AG04450 (cell line): Measurements from ENCODE around the gene PSAT1. TPM values are rescaled to one million over a fixed set of nuclear protein-coding genes. Genes with fewer than 3 reads are reported as not detected.

Experiments
- CTCF ChIA-PET: fragments of 300-600, 350-600 bp; formaldehyde crosslinking; extraction: SDS; loops from one replicate; lab custom pipeline; 2022; ENCODE audit warnings: antibody characterized with exemption, inconsistent platforms; lab: Charles Lee
- POLR2A ChIA-PET: fragments of 350-600 bp; formaldehyde crosslinking; extraction: SDS; loops from one replicate; lab custom pipeline; 2021; ENCODE audit warnings: antibody characterized with exemption, inconsistent platforms; lab: Yijun Ruan, JAX
- DNase-seq: peaks from one replicate; pipeline ENCODE4 v3.0.0-alpha.2; 2011; ENCODE audit warnings: low read depth, low spot score
- H3K27ac ChIP-seq: one replicate; pipeline ENCODE4 v1.5.1; 2012; ENCODE audit warnings: low read depth, low read length, control low read depth
- H3K27me3 ChIP-seq: one replicate; pipeline ENCODE4 v1.6.0; 2012; ENCODE audit warnings: low read length; ENCODE audit not compliant: control insufficient read depth, insufficient read depth
- H3K4me3 ChIP-seq: 2 replicates; pipeline ENCODE4 v1.5.1; 2011; ENCODE audit warnings: mild to moderate bottlenecking, low read depth, low read length, control low read depth
- H3K9me3 ChIP-seq: 2 replicates; pipeline ENCODE4 v1.5.1; 2012; ENCODE audit warnings: low read length; ENCODE audit not compliant: control insufficient read depth, insufficient read depth
- CTCF ChIP-seq: IDR thresholded peaks from 2 replicates; pipeline ENCODE4 v1.5.1; 2011; ENCODE audit warnings: low read depth, low read length, control low read depth, inconsistent platforms
- polyA minus RNA-seq: library from RNA; depleted of rRNA, polyadenylated mRNA; stranded (reverse); fragments of >200 nt; gene quantifications from 2 replicates; pipeline ENCODE4 v1.2.3, GENCODE V29; 2011; rRNA and poly(A)+ RNA removed
- polyA plus RNA-seq: library from polyadenylated mRNA; depleted of rRNA; stranded (reverse); fragments of >200 nt; gene quantifications from 2 replicates; pipeline ENCODE4 v1.2.3, GENCODE V29; 2011; rRNA removed

PSAT1 gene
- polyA plus RNA-seq (216 and 271 TPM in 2 replicates), polyA minus RNA-seq (151 and 163 TPM in 2 replicates)

- Histone ChIP-seq H3K9me3 (peaks cover 5% of the 10 kb centered on the region; the same call in 1 of the 2 replicates), H3K27me3 (no peaks in the 10 kb centered on the region), H3K4me3 (peak within 1 kb of the TSS; percentile 99), H3K27ac (peak within 1 kb of the TSS; percentile 97)
- POLR2A ChIA-PET, result interaction anchor here (0.6 to 2.1 kb wide), 8 partner anchors 12 to 61 kb away, joined by 3 to 12 read pairs (median 6); partner anchors contain the start of gene CEP78
- DNase-seq, result peak; percentile 96
- CTCF ChIA-PET, result interaction anchor here (0.5 to 2.3 kb wide), 10 partner anchors 15 to 69 kb away, joined by 3 to 8 read pairs (median 5); no protein-coding TSS in a partner anchor
- peak; percentile 10; the same call in 1 of the 2 replicates for TF ChIP-seq CTCF
These were observed at the start of gene PSAT1 for GRCh38 chr9:78296893-78297671. TSS of gene PSAT1 (plus strand) at chr9:78297125. CDS start at chr9:78297211, 86 bp downstream.

DNA sequence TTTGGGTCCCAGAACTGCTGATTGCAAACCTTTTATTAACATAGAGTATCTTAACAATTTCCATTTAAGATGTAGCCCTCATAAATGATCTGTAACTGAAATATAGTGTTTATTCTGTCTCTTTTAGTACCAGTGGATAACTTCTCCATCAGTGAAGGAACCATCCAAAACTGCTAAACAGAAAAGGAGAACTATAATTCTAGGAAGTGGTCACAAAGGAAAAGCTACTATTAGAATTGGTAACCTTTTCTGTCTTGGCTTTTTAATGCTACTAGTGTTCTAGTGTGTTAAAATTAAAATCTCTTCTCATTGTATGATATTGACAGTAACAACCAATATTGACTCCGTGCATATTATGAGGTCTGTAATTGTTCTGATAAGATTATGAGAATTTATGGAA is 48.3 kb upstream of the PSAT1 start:
- TF ChIP-seq CTCF, result no peak
- no peaks in the 10 kb centered on the region for H3K9me3 ChIP-seq
- POLR2A ChIA-PET, result no interaction called here
- no peak overlapping the region for H3K4me3 ChIP-seq
- CTCF ChIA-PET, result no interaction called here
- H3K27ac ChIP-seq, result no peak overlapping the region
- no peaks in the 10 kb centered on the region for H3K27me3 ChIP-seq
- DNase-seq, result no peak

DNA sequence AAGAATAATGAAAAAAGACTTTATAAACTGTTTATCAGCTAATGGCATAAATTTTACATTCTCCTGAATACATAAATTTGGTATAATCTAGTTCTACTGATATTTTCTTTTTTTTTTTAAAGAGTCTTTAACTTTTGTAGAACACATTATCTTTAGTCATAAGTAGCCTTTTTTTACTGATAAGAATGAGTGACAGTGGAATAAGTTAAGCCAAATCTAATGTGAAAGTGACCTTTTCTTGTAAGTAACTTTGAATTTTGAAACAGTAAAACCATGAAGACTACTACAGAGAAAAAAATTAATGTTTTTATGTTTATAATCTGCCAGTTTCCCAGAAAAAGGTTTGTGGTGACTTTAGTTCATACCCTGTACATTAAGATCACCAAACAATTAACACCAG is 47.4 kb upstream of the PSAT1 start:
- TF ChIP-seq CTCF, result no peak
- H3K4me3 ChIP-seq, result no peak overlapping the region
- H3K27me3 ChIP-seq, result no peaks in the 10 kb centered on the region
- ChIA-PET POLR2A (no interaction called here), CTCF (interaction anchor here (0.7 kb wide), 1 partner anchor 44 kb away, joined by 5 read pairs; no protein-coding TSS in a partner anchor)
- no peaks in the 10 kb centered on the region for H3K9me3 ChIP-seq
- H3K27ac ChIP-seq, result no peak overlapping the region
- no peak for DNase-seq

DNA sequence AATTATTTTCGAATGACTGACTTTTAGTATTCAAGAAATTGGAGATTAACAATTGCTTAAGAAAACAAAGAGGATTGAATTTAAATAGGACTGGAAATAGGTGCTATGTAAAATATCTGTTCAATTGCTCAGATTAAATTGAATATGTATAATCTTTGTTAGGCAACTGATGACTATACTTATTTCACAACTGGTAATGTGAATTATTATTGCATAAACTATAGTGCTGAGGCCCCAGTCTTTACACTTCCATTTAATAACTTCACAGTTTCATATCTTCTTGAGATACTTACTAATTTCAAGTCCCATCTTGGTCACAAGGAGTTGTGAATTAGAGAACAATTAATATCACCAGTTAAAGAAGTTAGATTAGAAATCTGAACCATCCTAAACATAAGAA is 44.3 kb upstream of the PSAT1 start:
- POLR2A ChIA-PET, result no interaction called here
- no peak for TF ChIP-seq CTCF
- H3K4me3 ChIP-seq, result no peak overlapping the region
- DNase-seq, result no peak
- CTCF ChIA-PET, result interaction anchor here (1.1 to 1.2 kb wide), 2 partner anchors 9 to 11 kb away, joined by 3 to 5 read pairs; no protein-coding TSS in a partner anchor
- no peaks in the 10 kb centered on the region for H3K9me3 ChIP-seq
- no peak overlapping the region for H3K27ac ChIP-seq
- H3K27me3 ChIP-seq, result no peaks in the 10 kb centered on the region

GRCh38 chr9:78253285-78253684 is 43.6 kb upstream of the PSAT1 start:
- TF ChIP-seq CTCF, result no peak
- DNase-seq, result no peak
- no peak overlapping the region for H3K27ac ChIP-seq
- ChIA-PET POLR2A (no interaction called here), CTCF (interaction anchor here (1.1 to 1.2 kb wide), 2 partner anchors 8 to 10 kb away, joined by 3 to 5 read pairs; no protein-coding TSS in a partner anchor)
- H3K27me3 ChIP-seq, result no peaks in the 10 kb centered on the region
- no peaks in the 10 kb centered on the region for H3K9me3 ChIP-seq
- no peak overlapping the region for H3K4me3 ChIP-seq
